SH-SY5Y (cell line): ENCODE data around the gene CFTR.

Source experiments
- GATA2 ChIP-seq: IDR thresholded peaks from 2 replicates; pipeline ENCODE4 v1.6.1; 2011; ENCODE audit warnings: mild to moderate bottlenecking, low read depth, low read length
- GATA3 ChIP-seq: IDR thresholded peaks from 2 replicates; pipeline ENCODE4 v1.6.1; 2011; ENCODE audit warnings: low read depth, mild to moderate bottlenecking, low read length, moderate library complexity

DNA sequence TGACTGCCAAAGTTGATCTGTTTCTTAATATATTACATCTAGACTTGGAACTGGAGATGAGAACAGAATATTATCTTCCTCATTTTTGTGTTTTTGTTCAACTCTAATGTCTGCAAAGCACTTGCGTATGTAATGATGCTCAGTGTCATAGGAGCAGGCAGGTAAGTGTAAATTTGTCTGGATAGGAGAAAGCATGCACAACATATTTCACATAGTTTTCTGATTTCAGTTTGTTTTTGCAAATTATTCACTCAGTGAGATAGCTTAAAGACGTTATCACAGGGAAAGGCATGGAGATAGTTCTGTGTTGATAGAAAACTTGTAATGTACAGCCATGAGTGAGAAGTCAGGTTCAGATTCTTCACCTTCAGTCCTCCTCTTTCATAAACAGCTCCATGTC is 84.8 kb downstream of the CFTR start:
- TF ChIP-seq GATA2, result no peak
- TF ChIP-seq GATA3, result no peak
